Heart left ventricle (tissue), 13 donors: ENCODE data around the gene NUDT8.

Source experiments
- POLR2A ChIP-seq, 2 donors: fragments of 450-650 bp; IDR thresholded peaks; one replicate each; pipeline ENCODE4 v1.6.1; 2017; ENCODE audit warnings: antibody characterized with exemption in 2 of 2, mild to moderate bottlenecking in 2 of 2, moderate library complexity in 2 of 2
- TF ChIP-seq, protein P1 (sequence below), 12 donors: fragments of 200-600 bp; sonication (generic) in 4 of 12; IDR thresholded peaks; one replicate each; pipeline versions ENCODE4 v1.5.0 to v1.8.0; 2018 to 2022; ENCODE audit warnings: antibody characterized with exemption in 12 of 12, mild to moderate bottlenecking in 5 of 12
- donor health status: ischemic (EF 13 %, LVEDD 7.1; RV severe dilation, severe dysfunction).
- donor health status: DM: no; HTN: yes; CAD: no.
- donor health status: DM: no; HTN: no; CAD: no.
- donor health status: ischemic (EF 25% LVEDD 6.9; RV normal size, moderate dysfunction).
- donor health status: ischemic (EF 25% LVEDD 5.7; RV mildly dilated, moderate dysfunction).
- donor health status: ischemic (EF 35%, LVEDD 5.7; RV mildly dilated, moderate dysfunction).
- donor health status: nonischemic (EF 11% LVEDD 7.7; RV severe dilation, severe dysfunction).
- donor health status: DM: yes; HTN: yes; CAD: no.
- donor health status: PGD.
- donor health status: ischemic (EF 29% LVEDD 5.4; RV normal size, mild dysfunction).
- donor health status: nonischemic (EF 23%, LVEDD 6.1; RV moderate dilation, normal function).

DNA sequence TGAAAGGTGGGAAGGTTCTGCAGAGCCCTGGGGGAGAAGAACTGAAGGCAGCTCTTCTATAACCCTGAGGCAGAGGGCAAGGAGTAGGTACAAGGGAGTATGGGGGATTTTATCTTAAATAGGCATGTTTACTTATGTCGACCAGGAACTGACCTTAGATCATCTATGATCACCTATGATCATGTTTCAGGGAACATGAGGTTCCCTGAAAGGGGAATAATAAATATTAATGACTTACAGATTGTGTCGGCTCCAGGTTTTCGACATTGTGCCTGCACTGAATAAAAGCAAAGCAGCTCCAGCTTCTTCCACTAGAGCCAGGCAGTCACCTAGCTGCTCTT lies 36.2 kb downstream of the NUDT8 start:
- TF ChIP-seq, protein P1, sequence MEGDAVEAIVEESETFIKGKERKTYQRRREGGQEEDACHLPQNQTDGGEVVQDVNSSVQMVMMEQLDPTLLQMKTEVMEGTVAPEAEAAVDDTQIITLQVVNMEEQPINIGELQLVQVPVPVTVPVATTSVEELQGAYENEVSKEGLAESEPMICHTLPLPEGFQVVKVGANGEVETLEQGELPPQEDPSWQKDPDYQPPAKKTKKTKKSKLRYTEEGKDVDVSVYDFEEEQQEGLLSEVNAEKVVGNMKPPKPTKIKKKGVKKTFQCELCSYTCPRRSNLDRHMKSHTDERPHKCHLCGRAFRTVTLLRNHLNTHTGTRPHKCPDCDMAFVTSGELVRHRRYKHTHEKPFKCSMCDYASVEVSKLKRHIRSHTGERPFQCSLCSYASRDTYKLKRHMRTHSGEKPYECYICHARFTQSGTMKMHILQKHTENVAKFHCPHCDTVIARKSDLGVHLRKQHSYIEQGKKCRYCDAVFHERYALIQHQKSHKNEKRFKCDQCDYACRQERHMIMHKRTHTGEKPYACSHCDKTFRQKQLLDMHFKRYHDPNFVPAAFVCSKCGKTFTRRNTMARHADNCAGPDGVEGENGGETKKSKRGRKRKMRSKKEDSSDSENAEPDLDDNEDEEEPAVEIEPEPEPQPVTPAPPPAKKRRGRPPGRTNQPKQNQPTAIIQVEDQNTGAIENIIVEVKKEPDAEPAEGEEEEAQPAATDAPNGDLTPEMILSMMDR (IDR thresholded peaks at IDR 0.05), result no peak
- TF ChIP-seq POLR2A (IDR thresholded peaks at IDR 0.05), result no peak
